ENCODE results near the gene KNDC1.

KNDC1 gene

DNA sequence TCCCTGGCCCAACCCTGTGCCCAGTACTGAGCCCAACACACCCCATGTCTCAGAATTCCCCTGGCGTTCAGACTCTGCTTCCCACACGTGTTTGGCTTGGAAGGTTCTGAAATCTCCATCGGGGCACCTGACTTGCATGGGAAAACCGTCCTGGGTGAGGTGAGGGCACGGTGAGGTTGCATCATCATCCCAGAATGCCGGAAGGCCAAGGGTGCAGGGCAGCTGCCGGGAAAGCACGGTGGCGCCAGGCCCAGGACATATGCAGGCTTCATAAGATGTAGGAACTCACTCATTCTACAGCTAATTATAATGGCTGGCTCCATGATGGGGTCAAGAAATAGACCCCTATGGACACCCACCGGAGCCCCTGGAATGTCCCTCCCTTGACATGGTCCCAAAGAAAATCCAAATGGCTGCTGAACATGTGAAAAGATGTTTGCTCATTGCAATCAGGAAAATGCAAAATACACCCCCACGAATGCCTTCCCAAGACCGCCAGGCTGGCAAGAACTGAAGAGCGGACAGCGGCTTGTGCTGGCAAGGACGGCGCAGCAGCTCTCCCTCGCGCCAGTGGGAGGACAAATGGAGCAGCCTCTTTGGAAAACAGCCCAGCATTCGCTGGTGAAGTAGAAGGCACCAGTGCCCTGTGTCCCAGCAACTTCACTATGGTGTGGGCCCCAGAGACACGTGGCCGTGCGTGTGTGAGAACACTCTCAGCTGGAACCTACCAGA, 2.3 kb downstream of the KNDC1 start:
- Mint-ChIP-seq H3K4me1 (no peaks in the 10 kb centered on the region), H3K9me3 (no peaks in the 10 kb centered on the region), H3K4me3 (no peak overlapping the region), H3K27ac (no peak overlapping the region), H3K36me3 (no peaks in the 10 kb centered on the region)
- DNase-seq (ENCODE audit: low spot score in 2 of 2) (no peak), ATAC-seq (no peak)

DNA sequence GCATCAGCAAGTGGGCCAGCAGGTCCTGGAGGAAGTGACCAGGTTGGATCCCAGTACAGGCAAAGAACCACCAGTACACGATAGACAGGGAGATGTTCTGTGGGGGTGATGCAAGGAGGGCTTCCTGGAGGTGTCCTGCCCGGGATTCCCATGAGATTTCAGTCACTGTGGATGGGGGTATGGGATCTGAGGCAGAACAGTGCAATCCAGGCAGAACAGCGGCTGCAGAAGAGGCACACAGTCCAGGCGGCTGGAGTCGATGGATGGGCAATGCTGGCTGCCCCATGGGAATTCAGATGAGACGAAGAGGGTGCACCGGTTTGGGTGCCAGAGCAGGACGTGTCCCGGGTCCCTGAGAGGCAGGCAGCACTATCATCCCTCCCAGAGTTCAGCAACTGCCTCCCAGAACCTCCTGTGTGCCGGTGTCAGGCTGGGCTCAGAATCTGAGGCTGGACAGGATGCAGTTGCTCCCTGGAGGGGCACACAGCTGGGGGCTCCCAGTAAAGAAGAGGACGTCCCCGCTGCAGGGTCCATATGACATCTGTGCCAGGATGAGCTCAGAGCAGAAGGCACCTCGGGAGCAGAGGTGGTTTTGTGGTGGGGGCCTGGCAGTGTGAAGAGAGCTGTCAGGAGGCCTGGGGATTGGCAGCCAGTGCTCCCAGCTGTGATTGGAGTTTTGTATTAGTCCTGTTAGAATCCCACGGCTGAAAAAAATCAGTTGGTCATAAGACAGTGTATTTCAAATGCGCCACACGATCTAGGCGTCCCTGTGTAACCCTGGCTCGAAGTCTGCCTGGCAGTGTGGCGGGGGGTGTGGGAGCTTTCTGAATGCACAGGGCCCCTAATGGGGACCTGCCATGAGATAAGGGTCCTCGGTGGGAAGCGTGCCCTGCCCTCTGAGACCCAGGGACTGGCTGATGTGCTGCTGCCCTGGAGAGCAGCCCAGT, 3.2 kb downstream of the KNDC1 start:
- H3K4me3 Mint-ChIP-seq: no peak overlapping the region
- ATAC-seq: no peak
- H3K9me3 Mint-ChIP-seq: no peaks in the 10 kb centered on the region

DNA sequence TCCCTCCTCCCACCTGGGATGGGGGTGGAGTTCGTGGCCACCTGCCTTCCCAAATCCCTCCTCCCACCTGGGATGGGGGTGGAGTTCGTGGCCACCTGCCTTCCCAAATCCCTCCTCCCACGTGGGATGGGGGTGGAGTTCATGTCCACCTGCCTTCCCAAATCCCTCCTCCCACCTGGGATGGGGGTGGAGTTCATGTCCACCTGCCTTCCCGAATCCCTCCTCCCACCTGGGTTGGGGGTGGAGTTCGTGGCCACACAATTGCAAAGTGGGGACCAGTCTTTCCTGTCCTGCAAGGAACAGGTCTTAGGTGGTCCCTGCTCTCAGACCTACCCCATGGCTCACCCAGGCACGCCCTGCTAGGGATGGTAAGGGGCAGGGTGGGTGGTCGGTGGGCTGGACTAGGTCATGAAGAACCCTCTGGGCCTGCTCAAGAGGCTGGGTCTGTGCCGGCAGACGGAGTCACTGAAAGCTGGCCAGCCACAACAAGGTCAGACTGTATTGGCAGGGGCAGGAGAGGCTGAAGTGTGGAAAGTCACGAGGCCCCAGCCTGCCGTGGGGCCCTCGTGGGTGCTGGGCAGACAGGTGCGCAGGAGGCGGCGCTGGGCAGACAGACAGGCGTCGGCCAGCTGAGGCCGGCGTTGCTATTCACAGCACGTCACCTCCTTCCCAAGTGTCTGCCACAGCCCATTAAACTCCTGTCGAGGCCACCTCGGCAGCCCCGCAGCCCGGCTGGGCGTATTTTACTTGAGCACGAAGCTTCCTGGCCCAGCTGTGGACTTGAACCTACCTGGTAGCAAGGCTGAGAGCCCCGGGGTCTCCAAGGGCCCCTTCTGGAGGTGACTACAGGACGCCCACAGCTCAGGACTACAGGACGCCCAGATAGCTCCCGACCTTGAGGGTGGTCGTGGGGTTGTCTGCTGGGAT, 4.1 kb downstream of the KNDC1 start:
- no peaks in the 10 kb centered on the region for H3K36me3 Mint-ChIP-seq
- no peak overlapping the region for H3K4me3 Mint-ChIP-seq
- H3K9me3 Mint-ChIP-seq: no peaks in the 10 kb centered on the region
- no peak overlapping the region for H3K27ac Mint-ChIP-seq
- no peaks in the 10 kb centered on the region for H3K4me1 Mint-ChIP-seq
- ATAC-seq: no peak
- no peak for DNase-seq (ENCODE audit: low spot score in 2 of 2)

More for the DNA sequence above, 3.2 kb downstream of the KNDC1 start:
- no peak overlapping the region for H3K27ac Mint-ChIP-seq
- H3K4me1 Mint-ChIP-seq: no peaks in the 10 kb centered on the region
- no peak for DNase-seq (ENCODE audit: low spot score in 2 of 2)
- no peaks in the 10 kb centered on the region for H3K36me3 Mint-ChIP-seq

DNA sequence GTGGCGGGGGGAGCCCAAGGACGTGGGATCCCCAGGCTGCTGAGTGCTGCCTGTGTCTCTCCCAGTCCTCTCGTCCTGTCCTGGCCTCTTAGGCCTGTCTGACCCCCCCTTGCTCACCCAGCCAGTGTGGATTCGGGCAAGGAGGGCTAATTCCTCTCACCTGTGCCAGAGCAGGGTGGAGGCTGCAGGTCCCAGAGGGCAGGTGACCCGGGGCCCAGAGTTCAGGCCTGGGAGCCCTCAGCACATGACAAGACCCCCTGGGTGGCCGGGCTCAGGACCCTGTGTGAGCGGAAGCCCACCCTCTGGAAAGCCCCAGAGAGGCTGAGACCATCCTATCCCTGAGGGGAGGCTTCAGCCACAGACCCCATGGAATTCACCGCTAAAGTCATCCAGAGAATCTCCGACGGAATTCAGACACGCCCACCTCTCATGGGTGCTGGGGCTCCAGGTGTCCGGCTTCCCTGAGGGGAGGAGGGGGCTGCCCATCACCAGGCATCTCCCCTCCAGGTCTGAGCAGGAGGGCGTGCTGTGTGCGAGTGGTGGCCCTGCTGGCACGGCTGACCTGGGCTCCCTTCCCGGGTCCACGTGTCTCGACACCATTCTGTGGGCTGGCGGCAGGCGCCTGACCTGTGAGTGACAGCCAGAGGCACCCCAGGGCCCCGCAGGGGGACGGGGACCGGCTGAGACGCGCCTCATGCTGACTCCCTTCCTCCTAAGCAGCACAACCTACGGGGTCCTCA, 5.0 kb downstream of the KNDC1 start:
- Mint-ChIP-seq H3K27ac (no peak overlapping the region), H3K4me1 (no peaks in the 10 kb centered on the region), H3K36me3 (no peaks in the 10 kb centered on the region), H3K4me3 (no peak overlapping the region), H3K9me3 (no peaks in the 10 kb centered on the region)
- DNase-seq (ENCODE audit: low spot score in 2 of 2): no peak
- ATAC-seq: no peak

DNA sequence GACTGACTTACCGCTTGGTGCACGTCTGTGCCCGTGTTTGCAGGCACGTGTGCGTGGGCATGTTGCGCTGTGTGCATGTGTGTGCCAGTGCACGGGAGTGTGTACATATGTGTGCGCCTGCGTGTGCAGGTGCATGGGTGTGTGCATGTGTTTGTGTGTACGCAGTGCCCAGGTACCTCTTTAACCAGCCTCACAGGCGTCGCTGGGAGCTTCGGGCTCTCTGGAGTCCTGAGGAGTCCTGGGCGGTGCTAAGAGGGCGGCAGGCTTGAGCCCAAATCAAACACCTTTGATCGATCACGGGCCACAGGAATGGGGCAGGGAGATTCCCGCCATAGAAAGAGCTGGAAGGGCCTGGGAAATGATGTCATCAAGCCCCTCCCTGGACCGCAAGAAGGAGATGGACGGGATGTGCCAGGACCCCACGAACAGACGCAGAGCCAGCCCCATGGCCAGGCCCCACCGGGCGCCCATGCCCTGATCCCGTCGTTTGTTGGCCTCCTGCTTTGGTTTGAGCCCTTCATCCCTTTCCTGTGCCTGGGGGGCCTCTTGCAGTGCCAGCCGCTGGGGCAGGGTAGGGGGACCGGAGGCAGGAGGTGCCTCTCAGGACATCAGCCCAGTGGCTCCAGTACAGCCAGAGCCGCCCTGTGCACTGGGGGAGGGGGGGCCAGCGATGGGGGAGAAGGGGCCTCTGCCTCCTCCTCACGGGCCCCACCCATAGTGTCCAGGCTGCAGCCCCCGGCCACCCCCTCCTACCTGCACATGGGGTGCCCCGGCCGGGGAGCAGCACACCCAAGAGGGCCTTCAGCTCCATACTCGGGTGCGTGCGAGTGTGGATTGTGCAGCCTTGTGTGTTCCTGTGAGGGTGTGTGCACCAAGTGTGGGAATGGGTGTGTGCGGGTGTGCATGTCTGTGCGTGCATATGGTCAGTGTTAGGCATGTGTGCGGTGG, 5.8 kb downstream of the KNDC1 start:
- H3K4me1 Mint-ChIP-seq: no peaks in the 10 kb centered on the region
- no peaks in the 10 kb centered on the region for H3K9me3 Mint-ChIP-seq
- no peaks in the 10 kb centered on the region for H3K36me3 Mint-ChIP-seq
- ATAC-seq (peak; percentile 12), DNase-seq (ENCODE audit: low spot score in 2 of 2) (no peak)
- no peak overlapping the region for H3K4me3 Mint-ChIP-seq
- no peak overlapping the region for H3K27ac Mint-ChIP-seq

DNA sequence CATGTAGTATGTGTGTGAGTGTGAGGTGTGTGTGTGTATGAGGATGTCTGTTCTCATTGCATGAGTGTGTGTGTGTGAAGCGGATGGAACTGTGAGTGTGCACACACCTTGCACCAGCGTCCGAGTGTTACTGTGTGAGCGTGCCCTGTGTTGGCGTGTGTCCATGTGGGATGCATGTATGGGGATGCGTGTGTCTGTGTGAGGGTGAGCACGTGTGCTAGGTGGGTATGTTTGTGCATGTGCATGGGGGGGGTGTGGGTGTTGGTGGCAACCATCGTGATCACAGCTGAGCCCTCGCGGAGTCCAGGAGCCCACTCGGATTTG, 6.4 kb downstream of the KNDC1 start:
- no peak for ATAC-seq
- no peak overlapping the region for H3K27ac Mint-ChIP-seq
- H3K36me3 Mint-ChIP-seq: no peaks in the 10 kb centered on the region
- no peaks in the 10 kb centered on the region for H3K4me1 Mint-ChIP-seq
- no peak overlapping the region for H3K4me3 Mint-ChIP-seq
- no peak for DNase-seq (ENCODE audit: low spot score in 2 of 2)
- H3K9me3 Mint-ChIP-seq: no peaks in the 10 kb centered on the region

DNA sequence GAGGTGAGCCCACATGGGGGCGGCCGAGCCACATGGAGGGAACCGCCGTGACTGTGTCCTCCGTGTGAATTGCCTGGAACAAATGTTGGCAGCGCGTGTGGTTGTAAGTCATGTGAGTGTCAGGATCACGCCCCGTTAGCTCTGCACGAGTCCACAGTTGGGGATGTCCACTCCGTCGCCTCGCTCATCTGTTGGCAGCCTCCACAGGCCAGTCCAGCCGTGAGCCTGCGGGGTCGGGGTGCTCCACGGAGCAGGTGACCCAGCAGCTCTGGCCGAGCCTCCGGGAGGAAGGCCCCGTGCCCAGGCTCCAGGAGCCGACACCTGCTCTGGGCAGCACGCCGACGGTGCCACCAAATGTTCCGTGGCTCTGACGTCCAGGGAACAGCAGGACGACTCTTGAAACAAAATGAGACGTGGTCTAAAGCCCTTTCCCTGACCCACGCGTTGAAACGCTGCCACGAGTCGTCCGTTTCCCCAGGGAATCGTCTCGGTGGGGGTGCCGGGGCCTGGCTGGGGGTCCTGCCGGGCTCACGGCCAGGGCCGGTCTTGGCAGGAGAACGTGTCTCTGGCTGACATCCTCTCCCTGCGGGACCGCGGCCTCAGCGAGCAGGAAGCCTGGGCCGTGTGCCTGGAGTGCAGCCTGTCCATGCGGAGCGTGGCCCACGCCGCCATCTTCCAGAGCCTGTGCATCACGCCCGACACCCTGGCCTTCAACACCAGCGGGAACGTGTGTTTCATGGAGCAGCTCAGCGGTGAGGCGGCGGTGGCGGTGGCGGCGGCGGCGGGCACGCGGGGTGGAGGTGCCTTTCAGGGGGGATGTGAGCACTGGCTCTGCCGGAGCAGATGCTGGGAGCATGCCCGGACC, 7.0 kb downstream of the KNDC1 start:
- no peaks in the 10 kb centered on the region for H3K4me1 Mint-ChIP-seq
- ATAC-seq (no peak), DNase-seq (ENCODE audit: low spot score in 2 of 2) (no peak)
- H3K36me3 Mint-ChIP-seq: no peaks in the 10 kb centered on the region
- H3K4me3 Mint-ChIP-seq: no peak overlapping the region
- H3K27ac Mint-ChIP-seq: no peak overlapping the region
- no peaks in the 10 kb centered on the region for H3K9me3 Mint-ChIP-seq

DNA sequence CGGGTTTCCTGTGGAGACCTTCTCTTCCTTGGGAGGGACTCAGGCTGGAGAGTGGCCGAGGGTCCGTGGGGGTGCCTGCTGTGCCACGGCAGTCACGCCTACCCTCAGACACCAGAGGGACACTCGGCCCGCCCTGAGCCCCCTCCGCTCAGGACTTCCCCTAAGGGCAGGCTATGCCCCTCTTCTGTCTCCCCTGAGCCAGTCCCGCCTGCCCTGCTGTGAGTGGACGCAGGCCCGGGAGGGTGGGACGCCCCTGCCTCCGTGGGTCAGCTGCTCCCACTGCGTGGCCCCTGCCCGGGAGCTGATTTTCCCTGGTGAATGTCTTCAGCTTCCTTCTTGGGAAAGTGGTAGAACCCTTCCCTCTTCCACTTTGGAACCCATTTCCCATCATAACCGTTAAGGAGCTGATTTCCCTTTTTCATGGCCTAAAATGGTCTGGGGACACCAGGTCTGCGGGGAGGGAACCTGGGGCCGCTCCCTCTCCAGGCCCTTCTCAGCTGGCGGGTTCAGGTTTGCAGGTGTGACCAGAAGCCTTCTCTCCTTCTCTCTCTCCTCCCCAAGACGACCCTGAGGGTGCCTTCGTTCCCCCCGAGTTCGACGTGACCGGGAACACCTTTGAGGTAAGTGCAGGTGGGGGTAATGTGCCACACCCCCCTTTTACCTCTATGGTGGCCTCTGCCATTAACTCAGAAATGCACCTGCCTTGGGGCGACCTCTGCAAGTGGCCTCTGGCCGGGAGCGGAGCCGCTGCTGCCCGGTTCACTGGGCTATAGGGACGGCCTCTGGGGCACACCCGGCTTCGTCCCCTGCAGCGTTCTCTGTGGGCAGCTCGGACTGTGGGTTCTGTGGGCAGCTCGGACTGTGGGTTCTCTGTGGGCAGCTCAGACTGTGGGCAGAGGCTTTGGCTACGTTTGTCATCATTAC, 7.9 kb downstream of the KNDC1 start:
- Mint-ChIP-seq H3K27ac (no peak overlapping the region), H3K9me3 (no peaks in the 10 kb centered on the region), H3K36me3 (no peaks in the 10 kb centered on the region), H3K4me3 (no peak overlapping the region), H3K4me1 (no peaks in the 10 kb centered on the region)
- DNase-seq (ENCODE audit: low spot score in 2 of 2) (no peak), ATAC-seq (no peak)

DNA sequence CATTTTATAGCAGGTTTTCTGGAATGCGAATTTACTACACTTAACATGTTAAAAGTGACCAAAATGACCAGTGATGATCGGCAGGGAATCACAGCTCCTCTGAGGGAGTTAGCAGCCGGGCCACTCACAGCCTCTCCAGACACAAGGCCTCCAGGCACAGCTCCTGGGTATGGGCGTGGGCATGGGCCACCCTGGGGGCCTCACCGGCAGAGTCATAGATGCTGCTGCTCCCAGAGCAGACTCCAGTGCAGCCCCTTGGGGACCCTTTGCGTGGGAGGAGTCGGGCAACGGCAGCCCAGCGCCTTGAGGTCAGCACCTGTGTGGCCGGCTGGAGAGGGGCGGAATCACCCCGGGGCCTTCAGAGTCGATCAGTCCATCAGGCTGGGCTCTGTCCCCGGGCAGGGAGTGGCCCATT, 8.6 kb downstream of the KNDC1 start:
- Mint-ChIP-seq H3K27ac (no peak overlapping the region), H3K4me3 (no peak overlapping the region), H3K9me3 (no peaks in the 10 kb centered on the region), H3K4me1 (no peaks in the 10 kb centered on the region), H3K36me3 (no peaks in the 10 kb centered on the region)
- no peak for ATAC-seq
- no peak for DNase-seq (ENCODE audit: low spot score in 2 of 2)

DNA sequence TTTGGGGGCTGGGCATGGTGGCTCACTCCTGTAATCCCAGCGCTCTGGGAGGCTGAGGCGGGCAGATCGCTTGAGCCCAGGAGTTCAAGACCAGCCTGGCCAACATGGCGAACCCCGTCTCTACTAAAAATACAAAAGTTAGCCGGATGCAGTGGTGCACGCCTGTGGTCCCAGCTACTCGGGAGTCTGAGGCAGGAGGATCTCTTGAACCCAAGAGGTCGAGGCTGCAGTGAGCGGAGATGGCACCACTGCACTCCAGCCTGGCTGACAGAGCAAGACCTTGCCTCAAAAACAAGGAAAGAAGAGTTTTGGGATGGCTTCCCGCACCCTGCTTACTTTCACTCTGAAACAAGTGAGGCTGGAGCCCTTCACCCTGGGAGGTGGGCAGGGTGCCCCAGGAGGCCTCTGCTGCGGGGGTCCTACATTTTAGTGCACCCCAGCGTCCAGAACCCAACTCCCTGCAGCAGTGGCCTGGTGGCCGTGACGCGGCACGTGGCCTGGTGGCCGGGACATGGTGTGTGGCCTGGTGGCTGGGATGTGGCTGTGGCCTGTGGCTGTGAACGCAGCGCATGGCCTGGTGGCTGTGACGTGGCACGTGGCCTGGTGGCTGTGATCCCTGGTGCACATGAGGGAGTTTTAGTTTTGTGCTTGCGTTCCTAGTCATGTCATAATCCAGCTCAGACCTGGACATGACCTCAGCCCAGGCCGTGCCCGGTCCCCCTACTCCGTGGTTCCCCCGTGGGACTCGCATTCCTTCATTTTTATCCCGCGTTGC, 9.3 kb downstream of the KNDC1 start:
- H3K36me3 Mint-ChIP-seq: no peaks in the 10 kb centered on the region
- no peaks in the 10 kb centered on the region for H3K9me3 Mint-ChIP-seq
- DNase-seq (ENCODE audit: low spot score in 2 of 2) (no peak), ATAC-seq (no peak)
- no peak overlapping the region for H3K4me3 Mint-ChIP-seq
- no peaks in the 10 kb centered on the region for H3K4me1 Mint-ChIP-seq
- no peak overlapping the region for H3K27ac Mint-ChIP-seq

DNA sequence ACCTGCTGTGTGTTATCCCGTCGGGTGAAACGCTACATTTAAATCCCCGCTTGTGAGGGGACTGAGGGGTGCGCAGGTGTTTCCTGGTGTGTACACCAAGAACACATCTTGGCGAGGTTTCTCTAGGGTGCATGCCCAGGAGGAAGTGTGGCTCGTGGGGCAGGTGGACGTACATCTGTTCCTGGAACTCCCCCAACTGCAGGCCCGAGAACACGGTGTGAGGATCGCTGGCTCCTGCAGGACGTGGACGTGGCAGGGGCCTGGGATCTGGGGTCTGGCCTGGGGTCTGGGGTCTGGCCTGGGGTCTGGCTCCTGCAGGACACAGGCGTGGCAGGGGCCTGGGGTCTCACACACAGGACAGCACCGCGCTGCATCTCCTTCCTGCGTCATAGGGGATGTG, 10.1 kb downstream of the KNDC1 start:
- Mint-ChIP-seq H3K9me3 (no peaks in the 10 kb centered on the region), H3K36me3 (no peaks in the 10 kb centered on the region), H3K4me1 (no peaks in the 10 kb centered on the region), H3K4me3 (no peak overlapping the region), H3K27ac (no peak overlapping the region)
- ATAC-seq (no peak), DNase-seq (ENCODE audit: low spot score in 2 of 2) (no peak)
